HepG2 (cell line): ENCODE measurements around the gene PRDM12. TPM values are rescaled to one million over a fixed set of nuclear protein-coding genes. Genes with fewer than 3 reads are reported as not detected.

ENCODE experiments used
- FOXA3 ChIP-seq: IDR thresholded peaks from 2 replicates; pipeline ENCODE4 v1.6.1; 2016; ENCODE audit warnings: missing genetic modification reagents, missing compliant biosample characterization
- ZFYVE20 ChIP-seq: sonication (generic); formaldehyde crosslinking; IDR thresholded peaks from 2 replicates; pipeline ENCODE4 v1.8.0; 2023; ENCODE audit warnings: low read depth, mild to moderate bottlenecking, moderate library complexity, missing genetic modification reagents, borderline replicate concordance
- ZNF235 ChIP-seq: sonication (generic); formaldehyde crosslinking; IDR thresholded peaks from 2 replicates; pipeline ENCODE4 v1.8.1; 2023; ENCODE audit warnings: mild to moderate bottlenecking, missing genetic modification reagents, borderline replicate concordance
- ZNF407 ChIP-seq: sonication (generic); formaldehyde crosslinking; IDR thresholded peaks from one replicate; pipeline ENCODE4 v1.5.1; 2020; ENCODE audit warnings: mild to moderate bottlenecking, missing genetic modification reagents; ENCODE audit errors: not compliant biosample characterization
- polyA plus RNA-seq, 8 experiments: library from polyadenylated mRNA; depleted of rRNA in 3 of 8; stranded (reverse) in 7 of 8; unstranded in 1 of 8; fragments of >200 nt; fragmentation: Illumina TruSeq in 4 of 8; extraction: Trizol in 4 of 8; gene quantifications; 2 replicates each; pipeline versions ENCODE4 v1.2.1 to v1.2.3, GENCODE V29; 2011 to 2016; ENCODE audit warnings: low read depth in 4 of 8, missing spikeins in 1 of 8, mixed read lengths in 1 of 8; ENCODE audit not compliant: insufficient read depth in 1 of 8
- total RNA-seq, 5 experiments: library from RNA; depleted of rRNA; stranded (reverse); fragments of >200 nt; fragmentation: Illumina TruSeq; extraction: Trizol; gene quantifications; 2 replicates each; pipeline ENCODE4 v1.2.3, GENCODE V29; 2016; ENCODE audit warnings: low read depth in 1 of 5

Gene PRDM12
- total and polyA plus RNA-seq, 2 of the 13 experiments (the other 11 are each of a cell fraction or from before 2014, with no cell fraction given): 0.04 to 0.07 TPM

GRCh38 chr9:130713286-130713960, 49.0 kb downstream of the PRDM12 start (continued):
- peak; percentile 2 for TF ChIP-seq ZNF407 (CRISPR knock-in tag)
- 0 out of 2 replicates have a peak, but pooled peaks have one; percentile 32 for TF ChIP-seq ZNF235 (CRISPR knock-in tag)
- no peak for TF ChIP-seq ZFYVE20 (CRISPR knock-in tag)
- no peak for TF ChIP-seq FOXA3 (CRISPR knock-in tag)
